GM18868 (cell line): Measurements from ENCODE around the gene ENPP1.

Experiments used
- ATAC-seq: cut with Tn5 transposase; IDR thresholded peaks from one replicate; pipeline ENCODE4 v1.9.1; 2021; ENCODE audit warnings: mild to moderate bottlenecking, moderate library complexity; ENCODE audit not compliant: unreplicated experiment

The ENPP1 gene

GRCh38 chr6:131784561-131784960 is 23.3 kb upstream of the ENPP1 start:
- no peak for ATAC-seq

DNA sequence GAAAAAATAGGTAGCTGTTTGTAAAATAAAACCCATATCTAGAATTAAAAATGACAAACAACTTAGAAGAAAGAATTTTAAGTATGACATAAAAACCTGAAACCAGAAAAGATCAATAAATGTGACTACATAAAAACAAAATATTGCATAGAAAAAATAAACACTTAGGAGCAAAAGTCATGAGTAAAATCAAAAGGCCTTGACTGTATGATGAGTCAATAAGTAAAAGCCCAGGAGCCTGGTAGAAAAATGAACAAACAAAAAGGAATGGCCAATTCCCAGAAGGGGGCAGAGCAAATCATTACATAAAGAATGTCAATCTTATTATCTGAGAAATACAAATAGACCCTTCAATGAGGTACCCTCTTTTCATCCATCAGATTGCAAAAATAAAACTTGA is 20.7 kb upstream of the ENPP1 start:
- ATAC-seq: no peak

GRCh38 chr6:131787766-131788712 is 19.8 kb upstream of the ENPP1 start:
- no peak for ATAC-seq

GRCh38 chr6:131789219-131789618 is 18.6 kb upstream of the ENPP1 start:
- ATAC-seq: no peak

DNA sequence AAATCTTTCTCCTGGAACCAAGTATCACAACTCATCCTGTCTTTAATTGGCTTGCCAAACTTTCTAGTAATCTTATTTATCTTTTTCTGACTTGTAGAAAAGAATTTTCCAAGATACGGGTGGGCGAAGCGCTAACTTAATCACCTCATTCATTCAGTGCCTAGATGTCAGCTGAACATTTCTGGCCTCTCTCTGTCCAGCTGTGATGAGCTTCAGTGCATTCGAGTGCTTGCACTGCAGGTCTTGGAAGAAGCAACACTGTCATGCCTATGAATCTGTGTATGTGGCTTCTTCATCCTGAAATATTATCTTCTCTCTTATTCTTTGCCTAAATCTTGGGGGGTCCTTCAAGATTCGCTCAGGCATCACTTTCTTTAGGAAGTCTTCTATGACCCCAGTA is 16.3 kb upstream of the ENPP1 start:
- ATAC-seq: no peak

- no peak for ATAC-seq
Observed at GRCh38 chr6:131792091-131792496, 15.7 kb upstream of the ENPP1 start.

GRCh38 chr6:131795366-131795765 is 12.5 kb upstream of the ENPP1 start:
- ATAC-seq: no peak

DNA sequence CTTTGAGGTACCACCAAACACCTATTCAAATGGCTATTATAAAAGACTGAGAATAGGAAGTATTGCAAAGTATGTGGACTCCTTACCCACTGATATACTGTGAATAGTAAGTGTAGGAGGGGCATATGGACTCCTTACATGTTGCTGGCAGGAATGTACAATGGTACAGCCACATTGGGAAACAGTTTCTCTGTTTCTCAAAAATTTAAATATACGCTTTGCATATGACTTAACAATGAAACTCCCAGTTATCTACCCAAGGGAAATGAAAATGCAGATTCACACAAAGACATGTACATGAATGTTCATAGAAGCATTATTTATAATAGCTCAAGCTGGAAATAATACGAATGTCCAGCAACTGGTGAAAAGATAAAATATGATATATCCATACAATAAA is 5.5 kb upstream of the ENPP1 start:
- ATAC-seq: no peak

DNA sequence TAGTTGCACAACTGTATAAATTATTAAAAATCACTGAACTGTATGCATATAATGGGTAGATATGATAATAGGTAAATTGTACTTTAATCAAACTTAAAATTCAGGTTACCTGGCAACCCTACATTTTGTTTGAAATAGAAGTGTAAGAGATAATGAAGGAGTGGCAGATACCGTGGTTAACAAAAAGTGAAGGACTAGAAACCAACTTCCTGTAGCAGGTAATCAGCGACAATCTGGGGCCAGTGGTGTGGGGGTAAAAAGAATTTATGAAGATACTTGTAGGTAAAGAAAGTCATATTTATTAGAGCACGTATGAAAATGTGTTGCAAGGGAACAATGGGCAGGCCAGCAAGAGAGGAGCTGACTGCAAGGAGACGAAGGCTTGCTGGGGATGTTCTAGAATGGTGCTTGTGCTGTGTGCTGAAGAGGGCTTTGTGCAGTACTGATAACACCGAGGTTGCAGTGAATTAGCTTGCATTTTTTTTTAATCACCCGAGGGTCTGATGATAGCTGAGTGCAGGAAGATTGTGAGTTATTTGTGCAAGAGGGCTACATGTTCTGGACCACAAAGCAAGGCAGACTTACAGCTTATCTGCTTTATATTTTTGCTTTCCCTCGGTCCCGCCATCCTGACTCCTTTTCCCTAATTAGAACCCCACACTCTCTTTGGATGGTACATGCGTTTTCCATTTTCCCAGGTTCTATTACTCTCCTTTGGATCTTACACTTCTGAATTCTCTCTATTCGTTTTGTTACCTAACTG is 4.6 kb upstream of the ENPP1 start:
- no peak for ATAC-seq

GRCh38 chr6:131804131-131804530 is 3.7 kb upstream of the ENPP1 start:
- no peak for ATAC-seq

- no peak for ATAC-seq
Observed at GRCh38 chr6:131807321-131807643, 538 bp upstream of the ENPP1 start.

DNA sequence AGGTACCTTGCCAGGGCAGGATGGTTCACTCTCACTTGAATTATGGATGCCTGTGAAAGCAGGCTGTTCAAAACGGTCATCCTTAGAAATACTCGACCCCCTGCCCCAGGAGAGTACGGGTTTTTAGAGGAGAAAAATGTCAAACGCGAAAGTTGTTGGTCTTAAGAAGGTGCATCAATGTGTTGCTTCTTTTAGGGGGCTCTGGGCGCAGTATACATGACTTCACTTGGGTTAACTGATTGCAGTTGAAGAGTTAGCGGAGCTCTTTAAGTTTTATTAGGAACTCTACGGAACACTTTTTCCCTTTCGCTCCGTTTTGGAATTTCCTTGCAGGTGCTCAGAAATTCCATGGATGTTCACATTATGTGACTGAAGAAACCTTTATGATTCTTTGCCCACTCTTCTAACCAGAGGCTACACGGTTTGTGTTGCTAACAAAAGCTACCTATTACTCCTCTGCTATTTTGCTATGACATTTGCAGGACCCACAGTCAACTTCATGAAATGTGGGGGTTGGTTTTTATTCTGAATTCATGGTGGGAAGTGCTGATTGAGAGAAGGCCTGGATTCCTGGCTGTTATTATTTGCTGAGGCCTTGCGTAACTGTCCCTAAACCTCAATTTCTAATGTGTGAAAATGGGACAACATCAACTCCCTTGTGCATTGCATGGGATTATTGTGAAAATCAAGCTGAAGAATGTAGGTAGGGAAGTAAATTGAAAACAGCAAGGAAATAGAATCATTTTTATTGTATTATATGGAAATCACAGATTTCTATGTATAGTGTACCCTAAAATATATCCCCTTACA is 845 bp downstream of the ENPP1 start:
- no peak for ATAC-seq

GRCh38 chr6:131811500-131811899 is 3.7 kb downstream of the ENPP1 start:
- no peak for ATAC-seq

GRCh38 chr6:131813991-131814390 is 6.2 kb downstream of the ENPP1 start:
- ATAC-seq: no peak

DNA sequence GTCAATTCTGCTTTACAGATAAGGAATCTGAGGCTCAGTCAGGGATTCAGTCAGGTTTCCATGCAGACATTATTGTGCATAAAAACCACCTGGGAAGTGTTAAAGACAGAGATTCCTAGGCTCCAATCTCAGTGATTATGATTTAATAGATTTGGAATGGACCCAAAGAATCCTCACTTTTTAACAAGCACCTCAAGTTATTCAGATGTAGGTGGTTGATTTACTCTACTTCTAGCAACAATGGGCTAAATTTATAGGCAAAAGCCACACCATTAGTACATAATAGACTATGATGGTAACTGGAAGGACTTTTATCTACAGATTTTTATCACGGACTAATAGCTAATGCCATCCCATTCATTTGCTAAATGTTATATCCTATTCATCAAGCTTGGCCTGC is 9.0 kb downstream of the ENPP1 start:
- ATAC-seq: no peak

DNA sequence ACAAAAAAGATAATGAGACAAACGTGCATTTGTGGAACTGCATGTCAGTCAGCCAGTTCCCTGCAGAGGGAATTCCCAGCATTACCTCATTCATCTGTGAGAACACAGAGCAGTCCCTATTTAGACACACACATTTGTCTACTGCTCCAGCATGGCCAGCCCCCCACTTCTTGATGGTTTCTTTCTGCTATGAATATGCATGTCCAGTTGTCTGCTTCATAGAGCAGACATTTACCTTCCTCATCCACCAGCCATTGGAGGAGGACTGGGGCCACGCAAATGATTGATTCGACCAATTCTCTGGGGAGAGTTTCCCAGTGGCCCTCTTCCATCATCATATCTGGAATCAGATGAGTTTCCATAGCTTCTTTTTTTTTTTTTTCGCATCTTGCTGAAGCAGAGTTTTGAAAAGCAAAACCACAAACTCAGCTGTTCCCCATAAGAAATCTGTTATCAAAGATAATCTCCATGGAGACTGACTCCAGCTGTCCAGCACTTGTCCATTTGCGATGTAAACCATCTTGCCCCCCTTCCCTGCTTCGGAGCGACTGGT is 11.8 kb downstream of the ENPP1 start:
- ATAC-seq: peak; percentile 86

DNA sequence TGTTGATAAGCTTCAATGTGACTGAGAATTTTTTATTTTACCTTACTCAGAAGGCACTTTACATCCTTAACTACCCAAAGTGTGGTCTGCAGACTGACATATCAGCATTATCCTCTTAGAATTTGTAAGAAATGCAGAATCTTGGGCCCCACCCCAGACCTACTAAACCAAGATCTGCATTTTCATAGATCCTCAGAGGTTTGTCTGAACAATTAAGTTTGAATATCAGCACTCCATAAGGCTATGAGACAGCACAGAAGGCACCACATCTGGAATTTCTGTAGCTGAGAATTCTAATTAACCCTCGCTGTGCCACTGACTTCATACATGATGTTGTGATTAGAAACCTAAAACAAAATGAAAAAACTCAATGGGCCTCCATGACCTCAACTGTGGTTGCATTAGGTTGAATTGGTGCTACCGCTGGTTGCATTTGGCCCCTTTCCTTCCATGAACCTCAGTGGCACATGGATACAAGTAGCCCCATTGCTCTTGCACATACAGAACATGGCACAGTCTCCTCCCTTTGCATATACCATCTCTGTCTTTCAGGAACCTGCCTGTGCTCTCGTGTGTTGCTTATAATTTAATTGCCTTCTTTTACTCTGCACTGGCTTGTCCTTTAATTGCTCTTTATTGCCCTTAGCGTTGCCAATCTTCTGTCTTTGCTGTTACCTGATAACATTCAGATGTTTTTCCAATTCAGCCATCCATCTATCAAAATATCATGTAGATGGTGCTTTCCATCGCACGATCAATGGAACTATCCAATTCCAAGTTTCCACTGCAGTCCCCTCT is 13.4 kb downstream of the ENPP1 start:
- ATAC-seq: no peak

GRCh38 chr6:131822119-131822518 is 14.3 kb downstream of the ENPP1 start:
- no peak for ATAC-seq

- ATAC-seq: no peak
Observed at GRCh38 chr6:131823276-131823902, 15.6 kb downstream of the ENPP1 start.

- ATAC-seq: no peak
Observed at GRCh38 chr6:131825946-131826345, 18.1 kb downstream of the ENPP1 start.
